ENCODE measurements around the gene CKAP2L. TPM values are rescaled to one million over a fixed set of nuclear protein-coding genes. Genes with fewer than 3 reads are reported as not detected.

CKAP2L gene, protein sequence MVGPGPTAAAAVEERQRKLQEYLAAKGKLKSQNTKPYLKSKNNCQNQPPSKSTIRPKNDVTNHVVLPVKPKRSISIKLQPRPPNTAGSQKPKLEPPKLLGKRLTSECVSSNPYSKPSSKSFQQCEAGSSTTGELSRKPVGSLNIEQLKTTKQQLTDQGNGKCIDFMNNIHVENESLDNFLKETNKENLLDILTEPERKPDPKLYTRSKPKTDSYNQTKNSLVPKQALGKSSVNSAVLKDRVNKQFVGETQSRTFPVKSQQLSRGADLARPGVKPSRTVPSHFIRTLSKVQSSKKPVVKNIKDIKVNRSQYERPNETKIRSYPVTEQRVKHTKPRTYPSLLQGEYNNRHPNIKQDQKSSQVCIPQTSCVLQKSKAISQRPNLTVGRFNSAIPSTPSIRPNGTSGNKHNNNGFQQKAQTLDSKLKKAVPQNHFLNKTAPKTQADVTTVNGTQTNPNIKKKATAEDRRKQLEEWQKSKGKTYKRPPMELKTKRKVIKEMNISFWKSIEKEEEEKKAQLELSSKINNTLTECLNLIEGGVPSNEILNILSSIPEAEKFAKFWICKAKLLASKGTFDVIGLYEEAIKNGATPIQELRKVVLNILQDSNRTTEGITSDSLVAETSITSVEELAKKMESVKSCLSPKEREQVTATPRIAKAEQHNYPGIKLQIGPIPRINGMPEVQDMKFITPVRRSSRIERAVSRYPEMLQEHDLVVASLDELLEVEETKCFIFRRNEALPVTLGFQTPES
- 1 to 10 TPM; 1.2 to 4.4 (median 2.0) TPM for total RNA-seq
- 1 to 10 TPM; 1.1 TPM for polyA plus RNA-seq
- long read RNA-seq, donor 1, result 0 reads
- long read RNA-seq, donor 2, partial matches to known transcripts, result 0 of 1 reads
- long read RNA-seq, donor 2, other reads (novel, unspliced or antisense), result 0 of 1 reads
- long read RNA-seq, donor 3, result 0 reads
- long read RNA-seq, donor 4, result 0 reads
- long read RNA-seq, donor 5, result 0 reads
- long read RNA-seq, donor 6, result 0 reads
- long read RNA-seq, donor 7, full-length matches to known transcripts, result 1 of 1 reads
- long read RNA-seq, donor 7, partial matches to known transcripts, result 0 of 1 reads
- long read RNA-seq, donor 7, other reads (novel, unspliced or antisense), result 0 of 1 reads
- long read RNA-seq, donor 8, partial matches to known transcripts, result 0 of 1 reads
- long read RNA-seq, donor 8, other reads (novel, unspliced or antisense), result 0 of 1 reads
- long read RNA-seq, donor 9, partial matches to known transcripts, result 0 of 1 reads
- long read RNA-seq, donor 9, other reads (novel, unspliced or antisense), result 0 of 1 reads
- long read RNA-seq, donor 10, full-length matches to known transcripts, result 2 of 2 reads
- long read RNA-seq, donor 10, partial matches to known transcripts, result 0 of 2 reads
- long read RNA-seq, donor 10, other reads (novel, unspliced or antisense), result 0 of 2 reads

DNA sequence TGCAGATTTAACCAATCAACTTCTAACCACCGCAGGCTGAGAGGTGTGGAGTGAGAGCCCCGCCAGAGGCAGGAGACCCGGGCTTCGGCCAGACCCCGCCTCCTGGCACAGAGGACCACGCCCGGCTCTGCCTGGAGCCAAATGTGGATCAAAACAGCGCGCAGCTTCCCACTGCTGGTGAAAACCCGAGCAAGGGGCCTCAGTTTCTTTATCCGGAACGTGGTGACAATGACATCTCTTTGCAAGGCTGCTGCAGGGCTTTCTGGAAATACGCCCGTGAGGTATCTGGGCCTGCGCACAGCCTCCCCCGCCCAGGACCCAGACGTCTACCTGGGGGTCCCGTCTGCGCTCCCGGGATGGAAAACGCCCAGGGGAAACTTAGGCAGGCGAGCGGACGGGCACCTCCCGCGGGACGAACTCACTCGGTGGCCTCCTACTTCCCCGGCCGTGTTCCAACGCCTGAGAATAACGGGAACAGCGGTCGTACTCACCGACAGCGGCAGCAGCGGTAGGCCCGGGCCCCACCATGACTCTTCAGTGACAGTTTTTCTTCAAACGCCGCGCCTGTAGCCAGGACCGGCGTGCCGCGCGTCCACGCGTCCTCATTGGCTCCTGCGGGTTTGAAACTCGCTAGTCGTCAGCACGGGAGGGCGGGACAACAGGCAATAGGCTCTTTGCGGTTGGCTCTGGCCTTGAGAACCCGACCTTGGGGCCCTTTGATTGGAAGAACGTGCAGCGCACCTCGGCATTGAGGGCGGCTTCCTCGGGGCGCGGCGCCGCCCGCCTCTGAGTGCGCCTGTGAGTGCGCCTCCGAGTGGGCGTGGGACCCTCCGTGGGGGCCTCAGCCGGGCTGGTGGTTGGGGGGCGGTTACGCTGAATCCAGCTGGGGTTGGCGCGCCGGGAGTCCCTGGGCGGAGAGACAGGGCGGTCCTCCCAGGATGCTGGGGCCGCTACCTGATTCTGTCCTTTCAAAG lies at the start of gene CKAP2L:
Gene CKAP2L (minus strand): TSS at position 539 of the 974 bp plus-strand sequence. CDS start 11 bp downstream, at position 528.
- peak in 2 of 3 donors; percentile 46 to 76 for TF ChIP-seq POLR2AphosphoS5 (IDR thresholded peaks at IDR 0.05)
- no peak for TF ChIP-seq POLR2A (IDR thresholded peaks at IDR 0.05)
- Histone ChIP-seq H3K9me3 (no peaks in the 10 kb centered on the region), H3K36me3 (no peaks in the 10 kb centered on the region), H3K27ac (peak within 1 kb of the TSS; percentile 48 to 78 (median 70)), H3K27me3 (no peaks in the 10 kb centered on the region), H3K4me3 (peak within 1 kb of the TSS; percentile 60 to 93 (median 73)), H3K4me1 (peaks cover 8 to 31% (median 14%) of the 10 kb centered on the region in 4 donors)
- DNase-seq, result peak; percentile 96 to 99
- 0 to 1% (median 0%) methylated on average over 44 to 79 of the region's 79 CpGs for WGBS, 5 donors
- intact Hi-C loops (cut with DNase I; ENCODE audit: low total_unique reads), result loop anchor here (10.0 kb wide), 1 partner anchor 110 kb away; no protein-coding TSS in a partner anchor

DNA sequence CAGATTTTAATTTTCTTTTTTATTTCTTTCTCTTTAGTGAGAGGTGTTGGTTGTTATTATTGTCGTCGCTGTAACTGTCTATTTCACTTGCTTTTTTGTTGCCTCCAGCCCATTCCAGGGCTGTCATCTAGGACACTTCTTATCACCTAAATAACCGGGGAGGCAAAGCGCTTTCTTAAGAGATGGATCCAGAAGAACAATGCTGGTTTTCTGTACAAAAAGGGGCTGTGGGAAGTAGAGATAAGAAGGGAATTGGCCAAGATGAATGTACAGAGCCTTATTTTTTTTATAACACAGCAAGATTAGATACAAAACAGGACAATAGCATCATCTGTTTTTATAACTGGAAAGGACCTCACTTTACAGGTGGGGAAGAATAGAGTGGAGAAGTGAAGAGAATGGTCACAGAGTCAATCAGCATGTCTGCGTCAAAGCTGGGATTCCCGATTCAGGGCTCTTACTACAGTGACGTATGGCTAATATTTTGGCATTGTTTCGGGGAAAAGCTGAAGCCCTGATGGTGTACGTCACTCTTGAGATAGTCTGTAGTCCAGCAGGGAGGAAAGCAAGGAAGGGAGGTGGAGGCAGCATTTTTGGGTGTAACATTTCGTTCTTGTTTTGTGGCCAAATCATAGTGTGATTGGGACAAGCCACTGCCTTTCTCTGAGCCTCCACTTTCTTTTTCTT lies 49.0 kb upstream of the CKAP2L start:
- Histone ChIP-seq H3K4me3 (no peak overlapping the region), H3K36me3 (no peaks in the 10 kb centered on the region), H3K9me3 (no peaks in the 10 kb centered on the region), H3K27me3 (no peaks in the 10 kb centered on the region), H3K27ac (no peak overlapping the region), H3K4me1 (peaks cover 0 to 35% (median 14%) of the 10 kb centered on the region in 4 donors)
- intact Hi-C loops (cut with DNase I; ENCODE audit: low total_unique reads), result no loop called here
- WGBS, 5 donors, result 84 to 91% (median 87%) methylated on average over 10 of the region's 10 CpGs
- TF ChIP-seq POLR2AphosphoS5 (IDR thresholded peaks at IDR 0.05), result no peak
- TF ChIP-seq EP300 (IDR thresholded peaks at IDR 0.05), result no peak
- no peak for TF ChIP-seq POLR2A (IDR thresholded peaks at IDR 0.05)
- TF ChIP-seq, protein P1, sequence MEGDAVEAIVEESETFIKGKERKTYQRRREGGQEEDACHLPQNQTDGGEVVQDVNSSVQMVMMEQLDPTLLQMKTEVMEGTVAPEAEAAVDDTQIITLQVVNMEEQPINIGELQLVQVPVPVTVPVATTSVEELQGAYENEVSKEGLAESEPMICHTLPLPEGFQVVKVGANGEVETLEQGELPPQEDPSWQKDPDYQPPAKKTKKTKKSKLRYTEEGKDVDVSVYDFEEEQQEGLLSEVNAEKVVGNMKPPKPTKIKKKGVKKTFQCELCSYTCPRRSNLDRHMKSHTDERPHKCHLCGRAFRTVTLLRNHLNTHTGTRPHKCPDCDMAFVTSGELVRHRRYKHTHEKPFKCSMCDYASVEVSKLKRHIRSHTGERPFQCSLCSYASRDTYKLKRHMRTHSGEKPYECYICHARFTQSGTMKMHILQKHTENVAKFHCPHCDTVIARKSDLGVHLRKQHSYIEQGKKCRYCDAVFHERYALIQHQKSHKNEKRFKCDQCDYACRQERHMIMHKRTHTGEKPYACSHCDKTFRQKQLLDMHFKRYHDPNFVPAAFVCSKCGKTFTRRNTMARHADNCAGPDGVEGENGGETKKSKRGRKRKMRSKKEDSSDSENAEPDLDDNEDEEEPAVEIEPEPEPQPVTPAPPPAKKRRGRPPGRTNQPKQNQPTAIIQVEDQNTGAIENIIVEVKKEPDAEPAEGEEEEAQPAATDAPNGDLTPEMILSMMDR (IDR thresholded peaks at IDR 0.05), result no peak
- peak in 1 of 2 donors; percentile 34 for DNase-seq

DNA sequence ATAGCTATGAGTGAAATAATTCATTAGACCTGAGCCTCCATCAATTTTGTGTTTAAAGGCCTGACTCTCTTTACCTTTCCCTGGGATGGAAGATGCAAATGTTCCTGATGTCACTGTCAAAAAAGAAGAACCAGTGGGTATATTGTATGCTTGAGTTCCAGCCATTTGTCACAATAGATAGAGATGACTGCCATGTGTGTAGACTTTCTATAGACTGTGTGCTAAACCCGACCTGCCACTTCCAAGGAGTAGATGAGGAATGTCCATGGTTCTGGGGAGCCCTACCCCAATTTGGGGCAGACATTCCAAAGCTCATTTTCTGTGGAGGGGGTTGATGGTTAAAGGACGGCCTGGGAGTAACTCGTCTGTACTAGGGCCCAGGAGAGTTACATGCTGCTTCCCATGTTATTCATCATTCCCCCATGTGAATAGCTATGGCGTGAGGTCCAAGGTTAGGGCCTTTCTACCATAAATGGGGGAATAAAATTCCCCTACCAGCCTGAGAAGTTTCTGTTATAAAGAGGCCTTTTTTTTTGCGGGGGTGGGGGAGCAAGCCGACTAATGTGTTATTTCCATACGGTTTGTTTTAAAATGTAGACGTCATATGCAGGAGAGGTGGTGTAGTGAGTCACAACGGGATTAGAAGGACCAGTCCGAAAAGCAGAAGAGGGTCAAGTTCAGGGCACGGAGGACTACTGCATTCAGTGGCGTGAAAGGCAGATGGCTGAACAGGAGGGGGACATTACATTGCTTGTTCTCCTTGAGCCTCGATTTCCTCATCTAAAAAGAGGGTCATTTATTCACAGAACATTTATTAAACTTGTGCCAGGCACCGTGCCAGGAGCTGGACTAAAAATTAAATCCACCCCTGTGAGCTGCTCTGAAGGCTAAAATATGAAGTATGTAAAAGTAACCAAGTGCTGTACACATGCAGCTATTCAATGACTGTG lies 48.2 kb upstream of the CKAP2L start:
- Histone ChIP-seq H3K27ac (peak overlapping the region in 1 of 5 donors; percentile 49), H3K4me3 (no peak overlapping the region), H3K36me3 (no peaks in the 10 kb centered on the region), H3K27me3 (no peaks in the 10 kb centered on the region), H3K9me3 (peaks cover 0 to under 1% (median 0%) of the 10 kb centered on the region in 4 donors), H3K4me1 (peaks cover 0 to 28% (median 12%) of the 10 kb centered on the region in 4 donors)
- peak in 1 of 2 donors; percentile 59 for DNase-seq
- intact Hi-C loops (cut with DNase I; ENCODE audit: low total_unique reads), result no loop called here
- 57 to 73% (median 66%) methylated on average over 14 of the region's 14 CpGs for WGBS, 5 donors
- TF ChIP-seq, protein P1 (IDR thresholded peaks at IDR 0.05), result no peak
- no peak for TF ChIP-seq POLR2A (IDR thresholded peaks at IDR 0.05)
- no peak for TF ChIP-seq POLR2AphosphoS5 (IDR thresholded peaks at IDR 0.05)
- TF ChIP-seq EP300 (IDR thresholded peaks at IDR 0.05), result no peak
